Activated T-cell treated with anti-CD3 and anti-CD28 coated beads, Interleukin-2, amount 50 U/mL, for 24 hours (primary cell): Measurements from ENCODE around the gene TREX2.

Source experiments
- DNase-seq: peaks from one replicate; pipeline ENCODE4 v3.0.0-alpha.2; 2020
- H3K27ac Mint-ChIP-seq: 2 replicates; pipeline ENCODE4 v1.8.0; 2020; ENCODE audit warnings: mild to moderate bottlenecking, mixed read lengths
- H3K27me3 Mint-ChIP-seq: 2 replicates; pipeline ENCODE4 v1.8.0; 2020; ENCODE audit warnings: mixed read lengths
- H3K36me3 Mint-ChIP-seq: 2 replicates; pipeline ENCODE4 v1.8.0; 2020; ENCODE audit warnings: low read depth, mixed read lengths
- H3K4me1 Mint-ChIP-seq: 2 replicates; pipeline ENCODE4 v1.8.0; 2020; ENCODE audit warnings: low read depth, mixed read lengths
- H3K4me3 Mint-ChIP-seq: 2 replicates; pipeline ENCODE4 v1.8.0; 2020; ENCODE audit warnings: mild to moderate bottlenecking, moderate library complexity, mixed read lengths
- H3K9me3 Mint-ChIP-seq: 2 replicates; pipeline ENCODE4 v1.8.0; 2020; ENCODE audit warnings: mixed read lengths

TREX2 gene

GRCh38 chrX:153455571-153455970, 9.7 kb upstream of the TREX2 start:
- Mint-ChIP-seq H3K4me1 (no peaks in the 10 kb centered on the region), H3K9me3 (no peaks in the 10 kb centered on the region), H3K4me3 (no peak overlapping the region), H3K27me3 (peaks cover 11% of the 10 kb centered on the region), H3K36me3 (peaks cover 70% of the 10 kb centered on the region), H3K27ac (no peak overlapping the region)
- DNase-seq: no peak

GRCh38 chrX:153454901-153455550, 9.2 kb upstream of the TREX2 start:
- peaks cover 69% of the 10 kb centered on the region for H3K36me3 Mint-ChIP-seq
- H3K27me3 Mint-ChIP-seq: peaks cover 9% of the 10 kb centered on the region
- no peak for DNase-seq
- no peak overlapping the region for H3K27ac Mint-ChIP-seq
- no peak overlapping the region for H3K4me3 Mint-ChIP-seq
- H3K9me3 Mint-ChIP-seq: no peaks in the 10 kb centered on the region
- no peaks in the 10 kb centered on the region for H3K4me1 Mint-ChIP-seq

GRCh38 chrX:153450949-153451277, 5.1 kb upstream of the TREX2 start:
- Mint-ChIP-seq H3K9me3 (no peaks in the 10 kb centered on the region), H3K27me3 (peaks cover 3% of the 10 kb centered on the region), H3K27ac (no peak overlapping the region), H3K36me3 (peaks cover 59% of the 10 kb centered on the region), H3K4me3 (no peak overlapping the region), H3K4me1 (no peaks in the 10 kb centered on the region)
- DNase-seq: no peak

- no peak overlapping the region for H3K4me3 Mint-ChIP-seq
Measured at GRCh38 chrX:153450114-153450948, 4.5 kb upstream of the TREX2 start.

GRCh38 chrX:153449368-153450113, 3.7 kb upstream of the TREX2 start:
- DNase-seq: no peak

More at GRCh38 chrX:153450114-153450948, 4.5 kb upstream of the TREX2 start:
- Mint-ChIP-seq H3K9me3 (no peaks in the 10 kb centered on the region), H3K4me1 (no peaks in the 10 kb centered on the region), H3K27me3 (peaks cover 3% of the 10 kb centered on the region), H3K27ac (no peak overlapping the region), H3K36me3 (peaks cover 55% of the 10 kb centered on the region)
- DNase-seq: no peak

GRCh38 chrX:153448556-153449367, 2.9 kb upstream of the TREX2 start:
- Mint-ChIP-seq H3K27ac (no peak overlapping the region), H3K4me3 (no peak overlapping the region), H3K36me3 (peaks cover 49% of the 10 kb centered on the region), H3K4me1 (no peaks in the 10 kb centered on the region), H3K27me3 (peaks cover 3% of the 10 kb centered on the region), H3K9me3 (no peaks in the 10 kb centered on the region)
- no peak for DNase-seq

More at GRCh38 chrX:153449368-153450113, 3.7 kb upstream of the TREX2 start:
- no peaks in the 10 kb centered on the region for H3K4me1 Mint-ChIP-seq
- H3K9me3 Mint-ChIP-seq: no peaks in the 10 kb centered on the region
- H3K27ac Mint-ChIP-seq: no peak overlapping the region
- peaks cover 3% of the 10 kb centered on the region for H3K27me3 Mint-ChIP-seq
- peaks cover 51% of the 10 kb centered on the region for H3K36me3 Mint-ChIP-seq
- no peak overlapping the region for H3K4me3 Mint-ChIP-seq

- no peak for DNase-seq
Measured at GRCh38 chrX:153447581-153447960, 1.7 kb upstream of the TREX2 start.

GRCh38 chrX:153446950-153447580, 1.2 kb upstream of the TREX2 start:
- no peak for DNase-seq
- Mint-ChIP-seq H3K9me3 (no peaks in the 10 kb centered on the region), H3K4me1 (no peaks in the 10 kb centered on the region), H3K4me3 (no peak overlapping the region), H3K36me3 (peaks cover 38% of the 10 kb centered on the region), H3K27me3 (no peaks in the 10 kb centered on the region), H3K27ac (no peak overlapping the region)

More at GRCh38 chrX:153447581-153447960, 1.7 kb upstream of the TREX2 start:
- H3K27ac Mint-ChIP-seq: no peak overlapping the region
- peaks cover 40% of the 10 kb centered on the region for H3K36me3 Mint-ChIP-seq
- no peak overlapping the region for H3K4me3 Mint-ChIP-seq
- H3K4me1 Mint-ChIP-seq: no peaks in the 10 kb centered on the region
- H3K27me3 Mint-ChIP-seq: no peaks in the 10 kb centered on the region
- no peaks in the 10 kb centered on the region for H3K9me3 Mint-ChIP-seq

GRCh38 chrX:153446636-153446936, 730 bp upstream of the TREX2 start:
- Mint-ChIP-seq H3K36me3 (peaks cover 35% of the 10 kb centered on the region), H3K4me1 (no peaks in the 10 kb centered on the region), H3K4me3 (no peak overlapping the region), H3K27ac (no peak overlapping the region), H3K27me3 (no peaks in the 10 kb centered on the region), H3K9me3 (no peaks in the 10 kb centered on the region)
- no peak for DNase-seq

- Mint-ChIP-seq H3K9me3 (no peaks in the 10 kb centered on the region), H3K4me3 (no peak overlapping the region), H3K27me3 (no peaks in the 10 kb centered on the region), H3K27ac (no peak overlapping the region), H3K4me1 (no peaks in the 10 kb centered on the region), H3K36me3 (peaks cover 22% of the 10 kb centered on the region)
- no peak for DNase-seq
Measured at GRCh38 chrX:153445106-153445855, 575 bp downstream of the TREX2 start.

- Mint-ChIP-seq H3K4me3 (no peak overlapping the region), H3K27ac (no peak overlapping the region), H3K9me3 (no peaks in the 10 kb centered on the region), H3K4me1 (no peaks in the 10 kb centered on the region), H3K36me3 (peaks cover 16% of the 10 kb centered on the region), H3K27me3 (no peaks in the 10 kb centered on the region)
- no peak for DNase-seq
Measured at GRCh38 chrX:153444333-153445011, 1.4 kb downstream of the TREX2 start.

GRCh38 chrX:153443476-153444332, 2.2 kb downstream of the TREX2 start:
- DNase-seq: no peak

More at GRCh38 chrX:153443476-153444332, 2.2 kb downstream of the TREX2 start:
- Mint-ChIP-seq H3K4me3 (no peak overlapping the region), H3K9me3 (no peaks in the 10 kb centered on the region), H3K4me1 (no peaks in the 10 kb centered on the region), H3K27me3 (peaks cover 2% of the 10 kb centered on the region), H3K36me3 (peaks cover 11% of the 10 kb centered on the region), H3K27ac (no peak overlapping the region)
